ENCODE results near the gene KCNN1. TPM values are rescaled to one million over a fixed set of nuclear protein-coding genes. Genes with fewer than 3 reads are reported as not detected.

Gene KCNN1
- total and polyA plus RNA-seq, 2 donors (not counting 1 experiment from before 2014, with no cell fraction given) = under 0.01 TPM; not detected in 1

DNA sequence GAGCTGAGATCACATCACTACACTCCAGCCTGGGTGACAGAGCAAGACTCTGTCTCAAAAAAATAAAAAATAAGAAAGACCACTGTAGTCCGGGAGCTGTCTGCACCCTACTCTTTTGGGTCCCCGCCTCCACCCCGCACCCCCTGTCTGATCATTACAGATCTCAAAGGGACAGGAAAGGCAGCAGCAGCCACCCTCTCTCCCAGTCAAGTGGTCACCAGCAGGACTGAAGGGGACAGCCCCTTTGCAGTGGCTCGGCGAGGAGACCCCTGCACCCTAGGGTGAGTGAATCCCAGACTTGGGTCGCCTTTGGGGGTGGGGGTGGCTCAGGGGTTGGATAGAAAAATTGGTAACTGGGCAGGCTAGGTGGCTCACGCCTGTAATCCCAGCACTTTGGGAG, 12.5 kb upstream of the KCNN1 start:
- peaks cover 44% of the 10 kb centered on the region for H3K27me3 ChIP-seq (ENCODE audit: control insufficient read depth, insufficient read depth, low read length)

DNA sequence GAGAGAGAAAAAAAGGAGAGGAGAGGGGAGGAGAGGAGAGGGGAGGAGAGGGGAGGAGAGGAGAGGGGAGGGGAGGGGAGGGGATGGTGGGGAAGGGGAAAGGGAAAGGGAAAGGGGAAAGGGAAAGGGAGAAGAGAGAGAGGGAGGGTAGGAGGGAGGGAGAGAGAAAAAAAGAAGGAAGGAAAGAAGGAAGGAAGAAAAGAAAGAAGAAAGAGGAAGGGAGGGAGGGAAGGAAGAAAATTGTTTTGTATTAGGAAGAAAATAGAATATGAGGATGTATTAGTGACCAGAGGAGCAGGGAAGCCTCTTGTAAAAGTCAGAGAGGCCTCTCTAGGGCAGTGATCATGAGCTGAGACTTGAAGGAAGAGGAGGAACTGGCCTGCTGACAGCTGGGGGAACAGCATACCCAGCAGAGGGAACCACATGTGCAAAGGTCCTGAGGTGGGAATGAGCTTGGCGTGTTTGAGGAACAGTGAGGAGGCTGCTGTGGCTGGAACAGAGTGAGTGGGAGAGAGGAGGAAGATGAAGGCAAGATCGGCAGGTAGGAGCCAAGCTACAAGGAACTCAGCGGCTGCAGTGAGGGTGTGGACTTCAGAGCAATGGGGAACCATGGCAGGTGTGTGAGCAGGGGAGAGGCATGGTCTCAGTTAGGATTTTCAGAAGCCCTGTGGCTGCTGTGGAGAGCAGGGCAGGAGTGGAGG, 9.6 kb upstream of the KCNN1 start:
- Histone ChIP-seq H4K20me1 (ENCODE audit: control insufficient read depth, extremely low read depth, insufficient read depth, low read length) (no peaks in the 10 kb centered on the region), H3K9me3 (ENCODE audit: control insufficient read depth, insufficient read depth, low read depth, low read length) (no peaks in the 10 kb centered on the region), H3K27me3 (ENCODE audit: control insufficient read depth, insufficient read depth, low read length) (peaks cover 19% of the 10 kb centered on the region), H3K4me1 (ENCODE audit: control insufficient read depth, extremely low read depth, insufficient read depth, low read length) (no peaks in the 10 kb centered on the region), H3K36me3 (ENCODE audit: control insufficient read depth, insufficient read depth, low read length) (no peaks in the 10 kb centered on the region), H3K4me2 (ENCODE audit: extremely low read depth, insufficient read depth, low read length) (no peak overlapping the region), H3K9ac (ENCODE audit: insufficient read depth, low read length) (no peak overlapping the region), H3K4me3 (replicated peaks in 1 of 4; ENCODE audit: control extremely low read depth in 1 of 4, insufficient read depth in 1 of 4, low read depth in 3 of 4, low read length in 4 of 4) (no peak overlapping the region), H2AFZ (ENCODE audit: low read length) (no peak overlapping the region), H3K27ac (ENCODE audit: insufficient read depth, low read length) (no peak overlapping the region), H3K79me2 (ENCODE audit: control insufficient read depth, insufficient read depth, low read length) (no peaks in the 10 kb centered on the region)
- no peak for TF ChIP-seq EZH2 (IDR thresholded peaks at IDR 0.05; ENCODE audit: low read length, missing control alignments)
- TF ChIP-seq, protein P1, sequence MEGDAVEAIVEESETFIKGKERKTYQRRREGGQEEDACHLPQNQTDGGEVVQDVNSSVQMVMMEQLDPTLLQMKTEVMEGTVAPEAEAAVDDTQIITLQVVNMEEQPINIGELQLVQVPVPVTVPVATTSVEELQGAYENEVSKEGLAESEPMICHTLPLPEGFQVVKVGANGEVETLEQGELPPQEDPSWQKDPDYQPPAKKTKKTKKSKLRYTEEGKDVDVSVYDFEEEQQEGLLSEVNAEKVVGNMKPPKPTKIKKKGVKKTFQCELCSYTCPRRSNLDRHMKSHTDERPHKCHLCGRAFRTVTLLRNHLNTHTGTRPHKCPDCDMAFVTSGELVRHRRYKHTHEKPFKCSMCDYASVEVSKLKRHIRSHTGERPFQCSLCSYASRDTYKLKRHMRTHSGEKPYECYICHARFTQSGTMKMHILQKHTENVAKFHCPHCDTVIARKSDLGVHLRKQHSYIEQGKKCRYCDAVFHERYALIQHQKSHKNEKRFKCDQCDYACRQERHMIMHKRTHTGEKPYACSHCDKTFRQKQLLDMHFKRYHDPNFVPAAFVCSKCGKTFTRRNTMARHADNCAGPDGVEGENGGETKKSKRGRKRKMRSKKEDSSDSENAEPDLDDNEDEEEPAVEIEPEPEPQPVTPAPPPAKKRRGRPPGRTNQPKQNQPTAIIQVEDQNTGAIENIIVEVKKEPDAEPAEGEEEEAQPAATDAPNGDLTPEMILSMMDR (conservative IDR thresholded peaks at IDR 0.05 in 1 of 2, IDR thresholded peaks at IDR 0.05 in 1 of 2; ENCODE audit: low read depth in 1 of 2, low read length in 2 of 2) = no peak
- DNase-seq (ENCODE audit: low read depth in 2 of 2) = no peak

More for the DNA sequence above, 12.5 kb upstream of the KCNN1 start:
- H3K4me1 ChIP-seq (ENCODE audit: control insufficient read depth, extremely low read depth, insufficient read depth, low read length) = peaks cover 2% of the 10 kb centered on the region
- no peaks in the 10 kb centered on the region for H3K36me3 ChIP-seq (ENCODE audit: control insufficient read depth, insufficient read depth, low read length)
- H3K27ac ChIP-seq (ENCODE audit: insufficient read depth, low read length) = no peak overlapping the region
- no peak for TF ChIP-seq EZH2 (IDR thresholded peaks at IDR 0.05; ENCODE audit: low read length, missing control alignments)
- TF ChIP-seq, protein P1 (conservative IDR thresholded peaks at IDR 0.05 in 1 of 2, IDR thresholded peaks at IDR 0.05 in 1 of 2; ENCODE audit: low read depth in 1 of 2, low read length in 2 of 2) = no peak
- no peak for DNase-seq (ENCODE audit: low read depth in 2 of 2)
- H3K79me2 ChIP-seq (ENCODE audit: control insufficient read depth, insufficient read depth, low read length) = no peaks in the 10 kb centered on the region
- H2AFZ ChIP-seq (ENCODE audit: low read length) = no peak overlapping the region
- no peak overlapping the region for H3K4me2 ChIP-seq (ENCODE audit: extremely low read depth, insufficient read depth, low read length)
- no peaks in the 10 kb centered on the region for H4K20me1 ChIP-seq (ENCODE audit: control insufficient read depth, extremely low read depth, insufficient read depth, low read length)
- H3K4me3 ChIP-seq (replicated peaks in 1 of 4; ENCODE audit: control extremely low read depth in 1 of 4, insufficient read depth in 1 of 4, low read depth in 3 of 4, low read length in 4 of 4) = no peak overlapping the region
- H3K9ac ChIP-seq (ENCODE audit: insufficient read depth, low read length) = no peak overlapping the region
- H3K9me3 ChIP-seq (ENCODE audit: control insufficient read depth, insufficient read depth, low read depth, low read length) = no peaks in the 10 kb centered on the region

GRCh38 chr19:17957885-17958284, 9.0 kb upstream of the KCNN1 start:
- Histone ChIP-seq H3K9ac (ENCODE audit: insufficient read depth, low read length) (no peak overlapping the region), H3K9me3 (ENCODE audit: control insufficient read depth, insufficient read depth, low read depth, low read length) (no peaks in the 10 kb centered on the region), H3K36me3 (ENCODE audit: control insufficient read depth, insufficient read depth, low read length) (no peaks in the 10 kb centered on the region), H3K4me1 (ENCODE audit: control insufficient read depth, extremely low read depth, insufficient read depth, low read length) (no peaks in the 10 kb centered on the region), H3K27ac (ENCODE audit: insufficient read depth, low read length) (no peak overlapping the region), H2AFZ (ENCODE audit: low read length) (no peak overlapping the region), H3K79me2 (ENCODE audit: control insufficient read depth, insufficient read depth, low read length) (no peaks in the 10 kb centered on the region), H3K4me2 (ENCODE audit: extremely low read depth, insufficient read depth, low read length) (no peak overlapping the region), H4K20me1 (ENCODE audit: control insufficient read depth, extremely low read depth, insufficient read depth, low read length) (no peaks in the 10 kb centered on the region), H3K27me3 (ENCODE audit: control insufficient read depth, insufficient read depth, low read length) (peaks cover 13% of the 10 kb centered on the region), H3K4me3 (replicated peaks in 1 of 4; ENCODE audit: control extremely low read depth in 1 of 4, insufficient read depth in 1 of 4, low read depth in 3 of 4, low read length in 4 of 4) (no peak overlapping the region)
- TF ChIP-seq EZH2 (IDR thresholded peaks at IDR 0.05; ENCODE audit: low read length, missing control alignments) = no peak
- TF ChIP-seq, protein P1 (conservative IDR thresholded peaks at IDR 0.05 in 1 of 2, IDR thresholded peaks at IDR 0.05 in 1 of 2; ENCODE audit: low read depth in 1 of 2, low read length in 2 of 2) = no peak
- DNase-seq (ENCODE audit: low read depth in 2 of 2) = no peak
